ENCODE measurements around the gene JARID2.

- TF ChIP-seq CTCF (IDR thresholded peaks at IDR 0.05) (no peak), POLR2A (IDR thresholded peaks at IDR 0.05) (no peak), POLR2AphosphoS5 (IDR thresholded peaks at IDR 0.05) (no peak)
These were observed 35.1 kb downstream of the JARID2 start for GRCh38 chr6:15280961-15281360.

Measured in suprapubic skin (tissue), 4 donors.